Measurements from ENCODE around the gene GNA14.

DNA sequence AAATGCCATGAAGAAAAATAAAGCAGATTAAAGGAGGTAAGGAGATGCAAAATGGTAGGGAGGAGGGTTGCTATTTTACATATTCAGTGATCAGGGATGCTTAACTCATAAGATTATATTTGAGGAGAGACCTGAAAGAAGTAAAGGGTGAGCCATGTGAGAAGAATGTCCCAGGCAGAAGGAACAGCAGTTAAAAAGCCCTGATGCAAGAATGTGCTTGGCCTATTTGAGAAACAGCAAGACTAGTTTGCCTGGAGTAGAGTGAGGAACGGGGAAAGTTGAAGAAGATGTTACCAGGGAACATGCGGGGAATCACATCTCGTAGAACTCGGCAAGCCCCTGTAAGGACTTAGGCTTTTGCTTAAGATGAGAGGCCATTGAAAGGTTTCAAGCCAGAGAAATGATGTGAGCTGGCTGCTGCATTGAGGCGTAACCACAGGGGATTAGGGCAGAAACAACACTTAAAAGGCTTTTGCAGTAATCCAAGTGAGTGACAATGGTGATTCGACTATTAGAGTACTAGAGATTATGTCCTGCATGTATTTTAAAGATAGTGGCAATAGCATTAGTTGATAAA lies 272.1 kb downstream of the GNA14 start:
- TF ChIP-seq SUZ12 (IDR thresholded peaks at IDR 0.05; ENCODE audit: extremely low read depth, insufficient read depth, insufficient read length), result no peak
- no peak for TF ChIP-seq ZNF274 (IDR thresholded peaks at IDR 0.05; ENCODE audit: low read depth, low read length)
- no peak for TF ChIP-seq YY1 (IDR thresholded peaks at IDR 0.05; ENCODE audit: insufficient read depth, insufficient read length)
